ENCODE results near the gene POLR3H. TPM values are rescaled to one million over a fixed set of nuclear protein-coding genes. Genes with fewer than 3 reads are reported as not detected.

The POLR3H gene
- total and polyA plus RNA-seq, 10 of the 15 experiments (the other 5 are each of a cell fraction or from before 2014, with no cell fraction given): 3.5 to 62.7 (median 24.6) TPM

DNA sequence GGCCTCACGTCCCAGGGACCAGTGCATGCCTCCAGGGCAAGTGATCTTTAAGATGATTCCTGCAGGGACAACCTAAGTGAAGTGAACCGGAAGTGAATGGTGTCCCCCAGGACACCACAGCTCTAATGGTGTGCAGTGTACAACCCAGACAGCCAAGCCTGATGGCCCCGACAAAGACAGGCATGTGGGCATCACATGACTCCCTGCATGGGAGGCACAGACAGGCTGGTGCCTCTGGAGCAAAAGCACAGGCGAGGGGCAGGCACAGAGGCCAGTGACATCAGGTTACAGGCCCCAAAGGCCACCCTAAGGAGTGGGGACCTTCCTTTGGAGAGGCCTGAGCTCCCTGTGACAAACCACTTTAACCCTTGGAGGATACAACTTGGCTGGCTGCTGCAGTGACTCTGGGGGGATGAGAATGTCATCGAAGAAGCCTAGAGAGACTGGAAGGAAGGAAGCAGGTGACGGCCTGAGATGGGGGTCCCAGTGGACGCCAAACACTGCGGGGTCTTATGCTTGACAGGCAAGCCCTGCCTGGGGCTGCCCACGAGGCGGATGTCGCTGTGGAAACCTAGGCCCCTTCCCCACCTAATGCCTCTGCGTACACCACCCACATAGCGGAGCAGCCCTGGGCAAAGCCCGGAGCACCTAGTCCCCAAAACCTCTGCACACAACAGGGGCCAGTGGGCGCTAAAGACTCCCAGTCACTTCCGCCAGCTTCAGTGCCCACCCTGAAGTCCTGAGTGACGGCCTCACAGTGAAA lies 12.4 kb downstream of the POLR3H start:
- Histone ChIP-seq H3K79me2 (ENCODE audit: control insufficient read depth, insufficient read depth, low read length) (no peaks in the 10 kb centered on the region), H4K20me1 (ENCODE audit: control insufficient read depth, insufficient read depth) (no peaks in the 10 kb centered on the region; the same call in 1 of the 2 replicates), H3K36me3 (ENCODE audit: control insufficient read depth in 2 of 2, insufficient read depth in 2 of 2, low read length in 1 of 2) (peaks cover 36 to 42% of the 10 kb centered on the region in 2 experiments), H3K27me3 (replicated peaks in 1 of 2; ENCODE audit: control insufficient read depth in 2 of 2, insufficient read depth in 2 of 2, low read length in 1 of 2) (no peaks in the 10 kb centered on the region), H3K27ac (ENCODE audit: control insufficient read depth, insufficient read depth) (no peak overlapping the region), H3K9me3 (replicated peaks; ENCODE audit: control insufficient read depth, insufficient read depth, low read length) (no peaks in the 10 kb centered on the region), H3K4me3 (no peak overlapping the region), H3K4me1 (ENCODE audit: control insufficient read depth, insufficient read depth, low read length) (no peaks in the 10 kb centered on the region), H3K4me2 (ENCODE audit: control insufficient read depth, insufficient read depth) (no peak overlapping the region), H2AFZ (ENCODE audit: control insufficient read depth, low read depth, low read length) (no peak overlapping the region), H3K9ac (ENCODE audit: control insufficient read depth, insufficient read depth, low read length) (no peak overlapping the region)
- CTCF ChIA-PET: interaction anchor here (0.6 to 2.3 kb wide), 4 partner anchors 10 to 298 kb away, joined by 3 to 27 read pairs (median 4); no protein-coding TSS in a partner anchor
- in situ Hi-C loops (cut with MboI) (no loop called here), intact Hi-C loops (cut with micrococcal nuclease; ENCODE audit: unreplicated experiment) (no loop called here)
- SMC1A ChIA-PET (ENCODE audit: uncharacterized antibody, unreplicated experiment): interaction anchor here (0.7 kb wide), 1 partner anchor 130 kb away, joined by 3 read pairs; no protein-coding TSS in a partner anchor
- no peak for ATAC-seq
- TF ChIP-seq NR2C1 (IDR thresholded peaks at IDR 0.05) (no peak), TCF12 (IDR thresholded peaks at IDR 0.05; ENCODE audit: low read depth, low read length) (no peak), POLR2AphosphoS5 (IDR thresholded peaks at IDR 0.05; ENCODE audit: low read length) (peak; percentile 35; the same call in 1 of the 2 replicates)
- no peak for FAIRE-seq
- POLR2A ChIA-PET: no interaction called here
- no TSS peak for BruUV-seq (replicated peaks)
- no peak for DNase-seq (ENCODE audit: low read depth, low spot score)
- RAD21 ChIA-PET (ENCODE audit: unreplicated experiment): interaction anchor here (0.9 kb wide), 1 partner anchor 128 kb away, joined by 4 read pairs; no protein-coding TSS in a partner anchor
- 92% methylated on average over 17 of the region's 17 CpGs for WGBS (ENCODE audit: insufficient coverage, insufficient replicate concordance, low lambda C conversion rate, missing lambda C conversion rate)

DNA sequence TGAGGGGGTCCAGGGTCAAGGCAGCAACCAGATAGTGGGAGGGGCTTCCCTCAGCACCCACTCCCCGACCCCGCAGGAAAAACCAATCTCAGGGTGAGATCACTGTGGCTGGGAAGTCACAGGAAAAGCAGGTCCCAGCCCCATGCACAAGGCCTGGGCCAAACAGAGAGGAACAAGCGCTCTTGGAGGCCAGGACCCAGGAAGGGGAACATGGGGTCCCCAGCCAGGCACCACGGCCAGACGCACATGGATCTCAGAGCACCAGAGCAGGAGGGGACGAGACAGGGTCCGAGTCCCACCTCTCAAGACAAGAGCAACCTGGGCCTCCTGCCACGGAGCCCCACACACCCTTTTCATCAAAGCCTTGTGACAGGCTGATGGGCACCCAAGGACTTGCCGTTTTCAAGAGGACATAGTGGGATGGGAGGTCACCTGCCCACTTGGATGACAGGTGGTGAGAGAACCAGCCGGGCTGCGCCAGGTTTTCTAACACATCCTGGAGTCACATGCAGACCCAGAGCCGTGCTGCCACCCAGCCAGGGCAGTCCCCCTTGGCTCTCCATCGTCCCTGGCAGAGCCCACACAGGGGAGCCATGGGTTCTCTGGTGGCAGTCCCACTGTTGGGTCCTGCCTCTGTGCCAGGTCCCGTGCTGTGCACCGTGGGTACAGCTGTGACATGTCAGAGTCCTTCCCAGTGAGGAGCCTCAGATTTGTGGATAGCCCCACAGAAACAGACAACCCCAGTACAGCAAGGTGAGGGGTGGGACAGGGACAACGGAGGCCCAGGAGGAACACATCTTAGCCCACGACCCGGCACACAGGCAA lies 13.2 kb downstream of the POLR3H start:
- in situ Hi-C loops (cut with MboI): no loop called here
- no peak overlapping the region for H3K9ac ChIP-seq (ENCODE audit: control insufficient read depth, insufficient read depth, low read length)
- no peaks in the 10 kb centered on the region for H3K27me3 ChIP-seq (replicated peaks in 1 of 2; ENCODE audit: control insufficient read depth in 2 of 2, insufficient read depth in 2 of 2, low read length in 1 of 2)
- SMC1A ChIA-PET (ENCODE audit: uncharacterized antibody, unreplicated experiment): interaction anchor here (0.7 kb wide), 1 partner anchor 129 kb away, joined by 3 read pairs; no protein-coding TSS in a partner anchor
- no peaks in the 10 kb centered on the region for H3K9me3 ChIP-seq (replicated peaks; ENCODE audit: control insufficient read depth, insufficient read depth, low read length)
- CTCF ChIA-PET: interaction anchor here (0.9 to 2.3 kb wide), 2 partner anchors 9 to 128 kb away, joined by 3 to 27 read pairs; no protein-coding TSS in a partner anchor
- no peaks in the 10 kb centered on the region; the same call in 1 of the 2 replicates for H4K20me1 ChIP-seq (ENCODE audit: control insufficient read depth, insufficient read depth)
- peaks cover 38 to 49% of the 10 kb centered on the region in 2 experiments for H3K36me3 ChIP-seq (ENCODE audit: control insufficient read depth in 2 of 2, insufficient read depth in 2 of 2, low read length in 1 of 2)
- ATAC-seq: no peak
- H3K79me2 ChIP-seq (ENCODE audit: control insufficient read depth, insufficient read depth, low read length): no peaks in the 10 kb centered on the region
- RAD21 ChIA-PET (ENCODE audit: unreplicated experiment): interaction anchor here (0.9 kb wide), 1 partner anchor 127 kb away, joined by 4 read pairs; no protein-coding TSS in a partner anchor
- H2AFZ ChIP-seq (ENCODE audit: control insufficient read depth, low read depth, low read length): no peak overlapping the region
- H3K4me2 ChIP-seq (ENCODE audit: control insufficient read depth, insufficient read depth): no peak overlapping the region
- 85% methylated on average over 18 of the region's 18 CpGs for WGBS (ENCODE audit: insufficient coverage, insufficient replicate concordance, low lambda C conversion rate, missing lambda C conversion rate)
- POLR2A ChIA-PET: interaction anchor here (1.4 kb wide), 1 partner anchor 17 kb away, joined by 3 read pairs; no protein-coding TSS in a partner anchor
- H3K4me3 ChIP-seq: no peak overlapping the region
- no peak for FAIRE-seq
- BruUV-seq (replicated peaks): no TSS peak
- TF ChIP-seq RB1 (IDR thresholded peaks at IDR 0.05; ENCODE audit: borderline replicate concordance) (no peak), NRF1 (conservative IDR thresholded peaks at IDR 0.05; ENCODE audit: low read depth, low read length) (no peak), POLR2AphosphoS2 (IDR thresholded peaks at IDR 0.05; ENCODE audit: low read depth, low read length) (peak; percentile 40; the same call in 1 of the 2 replicates), ZSCAN29 (IDR thresholded peaks at IDR 0.05) (no peak), ATF7 (IDR thresholded peaks at IDR 0.05; ENCODE audit: low read depth) (no peak), JUND (IDR thresholded peaks at IDR 0.05; ENCODE audit: low read depth, low read length) (no peak), POLR2A (IDR thresholded peaks at IDR 0.05; ENCODE audit: low read depth, low read length) (peak; percentile 62)
- no peaks in the 10 kb centered on the region for H3K4me1 ChIP-seq (ENCODE audit: control insufficient read depth, insufficient read depth, low read length)
- intact Hi-C loops (cut with micrococcal nuclease; ENCODE audit: unreplicated experiment): no loop called here
- no peak for DNase-seq (ENCODE audit: low read depth, low spot score)
- H3K27ac ChIP-seq (ENCODE audit: control insufficient read depth, insufficient read depth): no peak overlapping the region

Data from GM12878 (cell line).